22Rv1 (cell line): ENCODE measurements around the gene MTHFD1.

Experiments
- ZFX ChIP-seq: fragments of 450-650 bp; IDR thresholded peaks from 2 replicates; pipeline ENCODE4 v1.6.1; 2017; ENCODE audit warnings: antibody characterized with exemption, borderline replicate concordance
- TF ChIP-seq, protein P1 (sequence below): fragments of 450-650 bp; IDR thresholded peaks from 2 replicates; pipeline ENCODE4 v1.5.1; 2017; ENCODE audit warnings: mild to moderate bottlenecking

DNA sequence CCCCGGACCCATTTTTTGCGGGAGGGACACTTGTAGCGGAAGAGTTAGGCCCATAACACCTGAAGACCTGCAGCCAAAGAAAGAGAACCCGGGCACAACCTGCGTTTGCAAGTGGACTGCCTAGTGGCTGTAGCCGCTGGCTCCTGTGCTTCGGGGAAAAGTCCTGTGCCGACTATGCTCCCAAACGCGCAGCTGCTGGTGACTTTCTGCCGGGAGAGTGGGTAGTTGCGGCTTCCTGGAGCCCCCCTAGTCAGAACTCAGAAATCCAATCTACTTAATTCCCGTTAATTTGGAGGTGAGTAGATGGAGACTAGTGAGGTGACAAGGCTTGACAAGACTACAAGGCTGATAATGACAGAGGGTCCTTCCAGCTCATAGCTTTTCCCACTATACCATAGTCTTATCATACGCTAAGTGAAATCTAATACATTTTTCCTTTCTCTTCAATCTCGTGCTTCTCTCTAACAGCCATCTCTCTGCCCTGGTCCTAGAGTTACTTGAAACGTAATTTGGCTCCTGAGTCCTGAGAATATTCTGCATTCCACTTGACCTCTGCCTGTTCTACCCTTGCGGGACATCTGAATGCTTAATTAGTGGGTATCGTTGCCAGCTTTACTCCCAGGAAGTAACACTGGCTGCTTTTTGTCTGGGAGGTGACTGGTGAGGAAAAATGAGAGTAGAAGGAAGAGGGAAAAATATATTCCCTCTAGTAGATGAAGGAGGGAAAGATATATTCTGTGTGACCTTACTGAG lies 556 bp downstream of the MTHFD1 start:
- TF ChIP-seq, protein P1, sequence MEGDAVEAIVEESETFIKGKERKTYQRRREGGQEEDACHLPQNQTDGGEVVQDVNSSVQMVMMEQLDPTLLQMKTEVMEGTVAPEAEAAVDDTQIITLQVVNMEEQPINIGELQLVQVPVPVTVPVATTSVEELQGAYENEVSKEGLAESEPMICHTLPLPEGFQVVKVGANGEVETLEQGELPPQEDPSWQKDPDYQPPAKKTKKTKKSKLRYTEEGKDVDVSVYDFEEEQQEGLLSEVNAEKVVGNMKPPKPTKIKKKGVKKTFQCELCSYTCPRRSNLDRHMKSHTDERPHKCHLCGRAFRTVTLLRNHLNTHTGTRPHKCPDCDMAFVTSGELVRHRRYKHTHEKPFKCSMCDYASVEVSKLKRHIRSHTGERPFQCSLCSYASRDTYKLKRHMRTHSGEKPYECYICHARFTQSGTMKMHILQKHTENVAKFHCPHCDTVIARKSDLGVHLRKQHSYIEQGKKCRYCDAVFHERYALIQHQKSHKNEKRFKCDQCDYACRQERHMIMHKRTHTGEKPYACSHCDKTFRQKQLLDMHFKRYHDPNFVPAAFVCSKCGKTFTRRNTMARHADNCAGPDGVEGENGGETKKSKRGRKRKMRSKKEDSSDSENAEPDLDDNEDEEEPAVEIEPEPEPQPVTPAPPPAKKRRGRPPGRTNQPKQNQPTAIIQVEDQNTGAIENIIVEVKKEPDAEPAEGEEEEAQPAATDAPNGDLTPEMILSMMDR = no peak
- TF ChIP-seq ZFX = no peak
